Activated T-cell treated with anti-CD3 and anti-CD28 coated beads for 1 hour (primary cell): ENCODE data around the gene ROR2.
A peak's percentile ranks its signal among the peaks of the same experiment; 100 is the strongest.
"Not testable (repeated sequence)": the region's sequence is repeated elsewhere in the genome, so short reads cannot be mapped to it uniquely, and the experiment has no call there.

Source experiments
- DNase-seq: peaks from one replicate; pipeline ENCODE4 v3.0.0-alpha.2; 2020; ENCODE audit warnings: low read depth

The ROR2 gene

GRCh38 chr9:91923145-91923544, 26.9 kb downstream of the ROR2 start:
- no peak for DNase-seq

- DNase-seq, result no peak
Observed at GRCh38 chr9:91921371-91921770, 28.7 kb downstream of the ROR2 start.

DNA sequence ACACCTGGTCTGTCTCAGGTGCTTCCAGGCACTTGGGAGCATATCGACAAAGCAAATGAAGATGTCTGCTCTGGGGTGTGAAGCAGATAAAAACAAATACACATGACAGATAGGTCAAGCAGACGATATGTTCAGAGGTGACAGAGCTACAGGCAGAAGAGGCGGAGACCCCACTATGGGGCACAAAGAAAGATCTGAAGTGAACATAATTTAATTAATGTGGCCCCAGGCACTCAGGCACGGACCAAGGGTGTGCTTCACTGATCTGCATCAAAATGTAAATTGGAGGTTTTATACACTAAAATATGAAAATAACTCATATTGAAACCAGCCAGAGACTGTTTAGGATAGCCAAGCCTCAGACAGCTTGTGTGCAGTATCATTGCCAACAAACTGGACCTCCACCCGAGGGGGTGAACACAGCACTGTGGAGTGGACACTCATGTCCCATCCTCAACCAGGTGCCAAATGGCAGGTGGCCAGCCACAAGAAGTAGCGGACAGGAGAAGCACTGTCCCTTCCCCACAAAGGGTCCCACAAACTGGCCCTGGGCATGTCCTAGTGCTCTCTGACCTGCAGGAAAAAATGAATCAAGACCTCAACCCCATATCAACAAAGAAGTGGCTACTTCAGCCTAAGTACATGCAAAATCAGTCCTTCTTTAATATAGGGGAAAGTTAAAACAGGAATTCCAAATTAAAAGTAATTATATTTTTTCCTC, 29.2 kb downstream of the ROR2 start:
- DNase-seq, result no peak

DNA sequence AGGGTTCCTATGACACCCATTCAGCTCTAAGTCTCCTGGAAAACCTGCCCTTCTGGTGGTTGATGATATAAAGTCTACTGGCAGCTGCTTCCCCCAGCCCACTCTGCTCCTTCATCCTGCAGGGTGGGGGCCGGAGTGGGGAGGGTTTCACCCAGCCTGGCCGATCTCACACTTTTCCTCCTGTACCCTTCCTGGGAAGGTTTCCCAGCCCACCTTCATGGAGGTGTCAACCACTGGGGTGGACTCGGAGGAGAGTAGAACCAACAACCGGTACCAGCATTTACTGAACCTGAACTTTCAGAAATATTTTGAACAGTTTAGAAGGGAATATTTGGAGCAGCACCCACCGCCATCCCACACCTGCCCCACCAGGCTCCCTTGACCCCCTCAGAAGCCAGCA, 30.4 kb downstream of the ROR2 start:
- DNase-seq, result no peak

GRCh38 chr9:91917436-91917835, 32.6 kb downstream of the ROR2 start:
- DNase-seq, result no peak

DNA sequence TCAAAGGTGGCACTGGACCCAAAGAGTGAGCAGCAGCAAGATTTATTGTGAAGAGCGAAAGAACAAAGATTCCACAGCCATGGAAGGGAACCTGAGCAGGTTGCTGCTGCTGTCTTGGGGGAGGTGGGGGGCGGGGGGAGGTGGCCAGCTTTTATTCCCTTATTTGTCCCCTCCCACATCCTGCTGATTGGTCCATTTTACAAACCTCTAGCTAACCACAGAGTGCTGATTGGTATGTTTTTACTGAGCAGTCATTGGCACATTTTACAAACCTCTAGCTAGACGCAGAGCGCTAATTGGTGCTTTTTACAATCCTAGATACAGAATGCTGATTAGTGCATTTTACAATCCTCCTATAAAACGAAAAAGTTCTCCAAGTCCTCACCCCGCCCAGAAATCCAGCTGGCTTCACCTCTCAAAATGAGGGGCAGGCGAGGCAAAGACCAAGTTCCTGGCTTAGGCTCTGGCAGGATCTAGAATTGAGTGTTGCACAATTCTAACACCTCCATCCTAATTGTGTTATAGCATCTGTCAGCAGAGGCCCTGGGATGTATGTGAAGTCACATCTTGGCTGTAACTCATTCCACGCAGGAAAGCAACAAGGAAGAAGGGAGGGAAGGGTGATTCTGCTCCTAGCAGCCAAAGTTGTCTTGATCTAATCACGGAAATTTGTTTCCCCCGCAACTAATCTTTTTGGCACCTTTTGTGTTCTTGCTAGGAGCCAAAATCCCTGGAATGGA, 34.3 kb downstream of the ROR2 start:
- no peak for DNase-seq

DNA sequence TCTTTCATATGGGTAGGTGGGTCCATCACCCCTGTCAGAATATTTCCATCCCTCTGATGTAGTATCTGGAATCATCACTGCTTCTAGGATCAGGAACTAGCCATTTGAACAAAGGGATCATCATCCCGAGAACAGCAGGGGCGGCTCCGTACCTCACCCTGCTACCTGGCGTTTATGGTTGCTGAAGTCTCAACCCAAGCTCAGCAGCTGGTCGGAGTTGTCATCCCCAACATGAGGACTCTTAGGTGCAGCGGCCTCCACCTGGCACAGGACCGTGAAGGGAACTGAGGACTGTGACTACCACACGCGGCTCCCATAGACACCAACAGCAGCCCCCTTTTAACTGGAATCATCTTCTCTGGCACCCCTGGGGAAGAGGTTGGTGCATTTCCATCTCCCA, 35.1 kb downstream of the ROR2 start:
- DNase-seq, result no peak

DNA sequence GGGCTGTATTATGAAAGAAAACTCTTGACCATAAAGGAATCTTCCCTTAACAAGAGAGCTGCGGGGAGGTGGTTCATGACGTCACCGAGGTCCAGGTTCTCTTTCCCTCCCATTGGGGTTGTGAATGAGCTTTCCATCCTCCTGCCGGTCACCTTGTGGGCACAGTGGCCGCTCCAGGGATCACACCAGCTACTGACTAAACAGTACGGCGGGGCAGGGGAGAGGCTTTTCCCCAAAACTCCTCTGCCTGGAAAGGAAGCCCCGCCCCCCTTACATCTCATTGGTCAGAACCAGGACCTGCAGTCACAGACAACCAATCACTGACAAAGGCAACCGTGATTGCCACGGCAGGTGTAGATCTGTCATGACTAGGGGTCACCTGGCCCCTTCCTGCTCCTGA, 35.6 kb downstream of the ROR2 start:
- no peak for DNase-seq

GRCh38 chr9:91913986-91914385, 36.0 kb downstream of the ROR2 start:
- DNase-seq, result no peak

- no peak for DNase-seq
Observed at GRCh38 chr9:91913096-91913495, 36.9 kb downstream of the ROR2 start.

DNA sequence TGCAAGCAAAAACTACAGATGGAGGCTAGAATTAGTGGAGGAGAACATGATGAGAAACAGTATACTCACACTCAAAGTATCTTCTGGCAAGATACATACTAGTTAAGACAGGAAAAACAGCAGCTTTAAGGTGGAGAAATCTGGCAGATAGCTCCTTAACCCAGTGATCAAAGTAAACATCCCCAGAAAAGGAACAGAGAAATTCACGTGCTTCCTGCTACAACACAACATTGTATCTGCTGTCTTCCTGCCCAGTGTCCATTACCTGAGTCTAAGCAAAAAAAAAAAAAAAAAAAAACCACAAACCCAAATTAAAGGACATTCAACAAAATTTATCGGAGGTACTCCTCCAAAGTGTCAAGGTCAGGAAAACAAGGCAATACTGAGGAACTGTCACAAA, 38.4 kb downstream of the ROR2 start:
- DNase-seq, result no peak

DNA sequence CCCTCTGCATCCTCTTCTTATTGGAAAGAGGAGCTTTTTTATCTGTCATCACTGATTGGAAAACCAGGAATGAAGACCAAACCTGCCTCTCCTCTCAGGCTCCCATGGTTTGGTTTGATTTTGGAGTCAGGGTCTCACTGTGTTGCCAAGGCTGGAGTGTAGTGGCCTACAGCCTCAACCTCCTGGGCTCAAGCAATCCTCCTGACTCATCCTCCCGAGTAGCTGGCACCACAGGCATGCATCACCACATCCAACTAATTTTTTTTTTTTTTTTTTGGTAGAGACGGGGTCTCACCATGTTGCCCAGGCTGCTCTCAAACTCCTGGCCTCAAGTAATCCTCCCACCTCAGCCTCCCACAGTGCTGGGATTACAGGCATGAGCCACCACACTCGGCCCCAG, 40.8 kb downstream of the ROR2 start:
- not testable (repeated sequence) for DNase-seq

GRCh38 chr9:91908746-91909145, 41.3 kb downstream of the ROR2 start:
- no peak for DNase-seq

DNA sequence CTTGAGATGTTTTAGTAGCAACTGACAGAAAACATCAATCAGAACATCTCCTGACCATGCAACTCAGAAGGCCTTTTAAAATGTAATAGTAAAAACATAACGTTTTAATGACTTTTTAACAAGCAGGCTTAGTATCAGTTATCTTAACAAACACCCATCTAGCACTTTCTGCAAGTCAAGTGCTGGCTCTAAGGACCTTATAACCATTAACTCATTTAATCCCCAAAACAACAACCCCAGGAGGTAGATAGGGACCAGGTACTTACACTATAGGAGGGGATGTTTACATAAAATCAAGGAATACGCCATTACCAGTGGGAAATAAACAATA, 41.8 kb downstream of the ROR2 start:
- DNase-seq, result no peak

GRCh38 chr9:91907484-91908292, 42.3 kb downstream of the ROR2 start:
- no peak for DNase-seq

DNA sequence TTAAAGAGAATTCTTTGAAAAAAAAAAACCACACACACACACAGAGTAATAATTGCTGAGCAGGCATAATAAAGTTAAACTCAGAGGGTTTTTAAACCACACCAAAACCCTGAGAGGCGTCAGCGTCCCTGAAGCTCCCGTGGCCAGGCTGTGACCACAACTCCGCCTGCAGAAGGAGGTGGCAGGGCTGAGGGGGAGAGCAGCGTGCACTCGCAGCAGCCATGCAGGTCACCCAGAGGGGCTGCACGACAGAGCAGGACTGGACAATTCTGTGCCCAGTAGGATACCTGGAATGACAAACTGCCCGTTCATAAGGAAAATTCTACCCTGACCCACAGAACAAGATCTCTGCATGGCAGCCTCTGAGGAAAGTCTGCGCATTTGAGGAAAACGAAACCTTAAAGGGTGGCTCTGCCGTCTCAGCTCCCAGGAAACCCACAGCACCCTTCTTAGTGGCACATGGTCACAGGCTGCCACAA, 44.0 kb downstream of the ROR2 start:
- peak; percentile 12 for DNase-seq

DNA sequence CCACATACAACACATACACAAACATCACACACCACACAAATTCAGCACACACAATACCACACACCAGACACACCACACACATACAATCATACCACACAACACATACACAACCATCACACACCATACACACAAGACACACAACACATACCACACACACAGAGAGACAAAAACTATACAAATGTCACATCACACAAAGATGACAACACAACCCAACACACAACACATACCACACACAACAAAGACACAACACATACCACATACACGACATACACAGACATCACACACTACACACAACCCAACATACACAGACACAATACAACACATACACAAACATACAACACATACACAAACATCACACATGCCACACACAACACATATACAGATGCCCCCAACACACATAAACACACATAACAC, 44.8 kb downstream of the ROR2 start:
- DNase-seq, result no peak

DNA sequence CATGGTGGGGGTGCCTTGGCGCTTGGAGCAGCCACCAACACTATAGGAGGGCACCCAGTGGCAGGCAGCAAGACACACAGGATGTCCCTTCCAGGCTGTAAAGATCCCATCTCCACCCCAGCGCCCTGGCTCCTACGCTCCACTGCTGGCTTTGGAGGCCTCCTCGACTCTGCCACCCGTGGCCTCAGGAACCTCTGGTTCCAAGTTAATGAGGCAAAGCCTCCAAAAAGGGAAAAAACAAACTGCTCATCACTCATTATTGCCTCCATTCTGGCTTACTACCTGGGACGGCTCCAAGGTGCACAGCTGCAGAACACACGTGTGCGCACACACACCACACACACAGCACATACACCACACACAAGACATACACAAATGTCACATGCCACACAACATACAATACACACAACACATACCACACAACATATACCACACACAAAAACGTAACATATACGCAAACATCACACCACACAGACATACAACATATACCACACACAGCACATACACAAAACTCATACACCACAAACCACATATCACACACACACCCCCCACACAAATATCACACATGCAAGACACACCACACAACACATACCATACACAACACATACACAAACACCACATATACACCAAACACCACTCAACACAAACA, 45.3 kb downstream of the ROR2 start:
- DNase-seq, result no peak

- no peak for DNase-seq
Observed at GRCh38 chr9:91903126-91903911, 46.7 kb downstream of the ROR2 start.

GRCh38 chr9:91902475-91903125, 47.4 kb downstream of the ROR2 start:
- no peak for DNase-seq

DNA sequence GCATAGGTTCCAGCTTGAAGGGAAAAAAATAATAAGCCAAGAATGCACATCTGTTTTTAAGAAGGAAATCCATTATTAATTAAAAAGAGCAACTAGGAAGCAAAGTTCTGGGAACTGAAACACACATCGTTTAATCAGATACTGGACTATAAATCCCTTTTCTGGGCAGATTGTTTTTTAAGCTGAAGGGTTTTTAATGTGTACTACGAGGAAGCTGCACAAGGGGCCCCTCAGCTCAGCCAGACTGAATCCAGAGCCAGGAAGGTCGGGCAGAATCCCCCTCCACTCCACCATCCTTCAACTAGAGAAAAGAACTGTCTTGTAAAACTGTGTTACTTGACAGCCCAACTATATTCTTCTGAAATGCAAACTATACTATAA, 49.2 kb downstream of the ROR2 start:
- DNase-seq, result no peak
